HFFc6 (cell line): ENCODE measurements around the gene CFAP157. TPM values are rescaled to one million over a fixed set of nuclear protein-coding genes. Genes with fewer than 3 reads are reported as not detected.

ENCODE experiments used
- DNase-seq: peaks from one replicate; pipeline ENCODE4 v3.0.0-alpha.2; 2018
- H3K27ac Mint-ChIP-seq: 2 replicates; pipeline ENCODE4 v1.8.0; 2020; ENCODE audit warnings: mild to moderate bottlenecking, mixed read lengths
- H3K27me3 Mint-ChIP-seq: 2 replicates; pipeline ENCODE4 v1.8.0; 2021; ENCODE audit warnings: mild to moderate bottlenecking, moderate library complexity, mixed read lengths; ENCODE audit not compliant: insufficient read depth
- H3K36me3 Mint-ChIP-seq: 2 replicates; pipeline ENCODE4 v1.8.0; 2021; ENCODE audit warnings: low read depth, mixed read lengths
- H3K4me1 Mint-ChIP-seq: 2 replicates; pipeline ENCODE4 v1.8.0; 2020; ENCODE audit warnings: low read depth, mixed read lengths
- H3K4me3 Mint-ChIP-seq: 2 replicates; pipeline ENCODE4 v1.8.0; 2020; ENCODE audit warnings: mild to moderate bottlenecking, moderate library complexity, mixed read lengths
- H3K9me3 Mint-ChIP-seq: 2 replicates; pipeline ENCODE4 v1.8.0; 2020; ENCODE audit warnings: mild to moderate bottlenecking, mixed read lengths
- CTCF ChIP-seq: fragments of 200-600 bp; sonication (generic); IDR thresholded peaks from 2 replicates; pipeline ENCODE4 v1.5.0; 2021; ENCODE audit warnings: antibody characterized with exemption, mild to moderate bottlenecking
- total RNA-seq, 6 experiments: library from RNA; stranded (reverse); fragmentation: NEBNext Ultra II Directional; extraction: Animal tissue kit (Norgen Biotek cat#: 25700); gene quantifications; 2 replicates in 1 of 6; 3 replicates in 5 of 6; pipeline ENCODE4 v1.2.3, GENCODE V29; 2021

Gene CFAP157
- total RNA-seq, 6 experiments from 2014 or later, result 0.07 to 0.08 TPM; not detected in 4

- no peak overlapping the region for H3K4me3 Mint-ChIP-seq
- TF ChIP-seq CTCF, result no peak
Observed at GRCh38 chr9:127711831-127712274, 5.1 kb downstream of the CFAP157 start.

GRCh38 chr9:127712371-127712770 lies 5.6 kb downstream of the CFAP157 start:
- H3K4me1 Mint-ChIP-seq, result peaks cover 11% of the 10 kb centered on the region
- H3K27me3 Mint-ChIP-seq, result peaks cover 5% of the 10 kb centered on the region; the same call in 1 of the 2 replicates
- H3K27ac Mint-ChIP-seq, result no peak overlapping the region
- H3K36me3 Mint-ChIP-seq, result peaks cover 9% of the 10 kb centered on the region; the same call in 1 of the 2 replicates
- no peak overlapping the region for H3K4me3 Mint-ChIP-seq
- no peak for DNase-seq
- H3K9me3 Mint-ChIP-seq, result peaks cover 4% of the 10 kb centered on the region; the same call in 1 of the 2 replicates
- TF ChIP-seq CTCF, result no peak

More at GRCh38 chr9:127711831-127712274, 5.1 kb downstream of the CFAP157 start:
- Mint-ChIP-seq H3K27me3 (peaks cover 5% of the 10 kb centered on the region; the same call in 1 of the 2 replicates), H3K36me3 (peaks cover 9% of the 10 kb centered on the region; the same call in 1 of the 2 replicates), H3K27ac (no peak overlapping the region), H3K9me3 (peaks cover 4% of the 10 kb centered on the region; the same call in 1 of the 2 replicates), H3K4me1 (peaks cover 11% of the 10 kb centered on the region)
- DNase-seq, result no peak

- peaks cover 9% of the 10 kb centered on the region; the same call in 1 of the 2 replicates for H3K36me3 Mint-ChIP-seq
Observed at GRCh38 chr9:127712867-127713266, 6.1 kb downstream of the CFAP157 start.

GRCh38 chr9:127714020-127714750 lies 7.4 kb downstream of the CFAP157 start:
- TF ChIP-seq CTCF, result no peak
- Mint-ChIP-seq H3K27me3 (peaks cover 5% of the 10 kb centered on the region; the same call in 1 of the 2 replicates), H3K27ac (peak overlapping the region; percentile 64), H3K4me3 (peak overlapping the region; percentile 89), H3K4me1 (peaks cover 11% of the 10 kb centered on the region), H3K9me3 (no peaks in the 10 kb centered on the region), H3K36me3 (peaks cover under 1% of the 10 kb centered on the region; the same call in 1 of the 2 replicates)
- no peak for DNase-seq

More at GRCh38 chr9:127712867-127713266, 6.1 kb downstream of the CFAP157 start:
- Mint-ChIP-seq H3K4me1 (peaks cover 11% of the 10 kb centered on the region), H3K27ac (no peak overlapping the region), H3K27me3 (peaks cover 5% of the 10 kb centered on the region; the same call in 1 of the 2 replicates), H3K4me3 (no peak overlapping the region), H3K9me3 (peaks cover 4% of the 10 kb centered on the region; the same call in 1 of the 2 replicates)
- TF ChIP-seq CTCF, result no peak
- no peak for DNase-seq

GRCh38 chr9:127714951-127715469 lies 8.2 kb downstream of the CFAP157 start:
- no peaks in the 10 kb centered on the region for H3K36me3 Mint-ChIP-seq
- peak overlapping the region; percentile 98 for H3K4me3 Mint-ChIP-seq
- no peak for TF ChIP-seq CTCF
- peak overlapping the region; percentile 97 for H3K27ac Mint-ChIP-seq
- H3K9me3 Mint-ChIP-seq, result no peaks in the 10 kb centered on the region
- peaks cover 5% of the 10 kb centered on the region; the same call in 1 of the 2 replicates for H3K27me3 Mint-ChIP-seq
- H3K4me1 Mint-ChIP-seq, result peaks cover 11% of the 10 kb centered on the region
- no peak for DNase-seq
